Measurements from ENCODE around the gene AIG1. TPM values are rescaled to one million over a fixed set of nuclear protein-coding genes. Genes with fewer than 3 reads are reported as not detected.

Gene AIG1
- total and polyA plus RNA-seq, 2 of the 4 experiments (the other 2 are of a cell fraction), result 21.3 to 27.1 TPM

GRCh38 chr6:143128681-143129015 is 68.0 kb downstream of the AIG1 start:
- DNase-seq, result no peak
- H3K4ac ChIP-seq (ENCODE audit: low read depth, low read length), result no peak overlapping the region
- in situ Hi-C loops (cut with MboI; ENCODE audit: low sequenced_read_pairs), result no loop called here
- no peak overlapping the region for H4K91ac ChIP-seq (ENCODE audit: insufficient read depth, low read depth, low read length)
- no peak overlapping the region for H2BK20ac ChIP-seq (ENCODE audit: low read depth, low read length)
- H2AK9ac ChIP-seq (replicated peaks; ENCODE audit: low read depth, low read length, poor library complexity), result no peak overlapping the region
- H4K5ac ChIP-seq (ENCODE audit: low read depth, low read length), result no peak overlapping the region
- H2BK120ac ChIP-seq (ENCODE audit: low read depth, low read length), result no peak overlapping the region
- no peak overlapping the region for H3K4me3 ChIP-seq (ENCODE audit: insufficient read depth, low read depth, low read length)
- TF ChIP-seq NFE2L2 (IDR thresholded peaks at IDR 0.05; ENCODE audit: low read depth, low read length), result no peak
- TF ChIP-seq RCOR1 (IDR thresholded peaks at IDR 0.05; ENCODE audit: insufficient replicate concordance, low read length), result no peak
- no peak for TF ChIP-seq BHLHE40 (IDR thresholded peaks at IDR 0.05; ENCODE audit: low read depth, low read length)
- TF ChIP-seq CEBPB (IDR thresholded peaks at IDR 0.05; ENCODE audit: low read depth, low read length), result no peak
- no peak for TF ChIP-seq CHD1 (IDR thresholded peaks at IDR 0.05; ENCODE audit: low read depth, low read length)
- TF ChIP-seq USF2 (IDR thresholded peaks at IDR 0.05; ENCODE audit: low read depth, low read length), result no peak
- no peak for TF ChIP-seq CTCF (conservative IDR thresholded peaks at IDR 0.05; ENCODE audit: low read depth, low read length)
- no peak for TF ChIP-seq MXI1 (IDR thresholded peaks at IDR 0.05; ENCODE audit: borderline replicate concordance, low read depth, low read length)
- TF ChIP-seq RAD21 (IDR thresholded peaks at IDR 0.05; ENCODE audit: low read length), result no peak
- no peak for TF ChIP-seq SMC3 (IDR thresholded peaks at IDR 0.05; ENCODE audit: low read depth, low read length)
- no peak for TF ChIP-seq POLR2A (IDR thresholded peaks at IDR 0.05; ENCODE audit: low read depth, low read length)
- TF ChIP-seq ELK1 (IDR thresholded peaks at IDR 0.05; ENCODE audit: borderline replicate concordance, low read depth, low read length), result no peak
- no peak for TF ChIP-seq MAFK (IDR thresholded peaks at IDR 0.05; ENCODE audit: low read depth, low read length)
- TF ChIP-seq FOS (IDR thresholded peaks at IDR 0.05; ENCODE audit: low read depth, low read length), result no peak
- TF ChIP-seq RFX5 (IDR thresholded peaks at IDR 0.05; ENCODE audit: low read depth, low read length), result no peak
- TF ChIP-seq MAZ (IDR thresholded peaks at IDR 0.05; ENCODE audit: borderline replicate concordance, low read depth, low read length), result no peak
- H2AK5ac ChIP-seq (ENCODE audit: low read depth, low read length), result no peak overlapping the region
- no peak for ATAC-seq (ENCODE audit: low read depth)
- H3K9me1 ChIP-seq (ENCODE audit: insufficient read depth, low read length), result no peaks in the 10 kb centered on the region; the same call in 1 of the 2 replicates
- no peak overlapping the region for H3K4me2 ChIP-seq (ENCODE audit: low read depth, low read length)
- H4K20me1 ChIP-seq (ENCODE audit: insufficient read depth, low read length), result no peaks in the 10 kb centered on the region
- H3K36me3 ChIP-seq (ENCODE audit: control insufficient read depth, insufficient read depth, low read length), result no peaks in the 10 kb centered on the region
- no peak overlapping the region for H3K56ac ChIP-seq (ENCODE audit: extremely low read depth, insufficient read depth, low read length)
- H2BK15ac ChIP-seq (ENCODE audit: low read depth, low read length), result no peak overlapping the region
- dilution Hi-C loops (cut with HindIII; ENCODE audit: low sequenced_read_pairs, unreplicated experiment), result no loop called here
- ChIA-PET CTCF (no interaction called here), POLR2A (ENCODE audit: unreplicated experiment) (no interaction called here)
- no peaks in the 10 kb centered on the region for H3K4me1 ChIP-seq (ENCODE audit: control insufficient read depth, insufficient read depth, low read length)
- H4K8ac ChIP-seq (ENCODE audit: low read depth in 2 of 2, low read length in 2 of 2), result no peak overlapping the region
- no peak overlapping the region for H2BK5ac ChIP-seq (ENCODE audit: low read depth, low read length, poor library complexity, severe bottlenecking)
- intact Hi-C loops (cut with micrococcal nuclease), result no loop called here
- no peak overlapping the region for H3K14ac ChIP-seq (replicated peaks; ENCODE audit: low read depth, low read length)
- H3K23ac ChIP-seq (ENCODE audit: low read depth, low read length), result no peak overlapping the region
- H2AFZ ChIP-seq (replicated peaks; ENCODE audit: low read length, poor library complexity), result no peak overlapping the region
- BruUV-seq (replicated peaks), result no TSS peak
- H3K79me1 ChIP-seq (ENCODE audit: low read depth in 1 of 2, low read length in 2 of 2), result no peaks in the 10 kb centered on the region
- no peak overlapping the region for H3K27ac ChIP-seq (ENCODE audit: insufficient read depth, low read length)
- H3K9ac ChIP-seq (ENCODE audit: low read depth, low read length), result no peak overlapping the region
- H3K27me3 ChIP-seq (ENCODE audit: control insufficient read depth, insufficient read depth, low read length), result no peaks in the 10 kb centered on the region
- H3K9me3 ChIP-seq (ENCODE audit: control insufficient read depth, insufficient read depth, low read length), result peaks cover 9% of the 10 kb centered on the region; the same call in 1 of the 2 replicates
- no peak overlapping the region for H3K18ac ChIP-seq (ENCODE audit: low read depth, low read length)
